A549 (cell line): ENCODE measurements around the gene WBP11.

Experiments
- CEBPB ChIP-seq, 2 experiments: fragments of >200 bp in 1 of 2; sonication (Bioruptor Twin) in 1 of 2; formaldehyde crosslinking in 1 of 2; IDR thresholded peaks; 2 replicates each; pipeline ENCODE4 v1.6.1; 2012 to 2016
- CHD4 ChIP-seq: fragments of 200-600 bp; sonication (generic); IDR thresholded peaks from 2 replicates; pipeline ENCODE4 v1.6.1; 2016; ENCODE audit warnings: antibody characterized with exemption, mild to moderate bottlenecking, borderline replicate concordance
- EP300 ChIP-seq, 2 experiments: fragments of >200 bp; sonication (Bioruptor Twin); formaldehyde crosslinking; IDR thresholded peaks; 2 replicates in 1 of 2; 3 replicates in 1 of 2; pipeline ENCODE4 v1.6.1; 2016 to 2017
- HDAC2 ChIP-seq: fragments of 200-600 bp; sonication (generic); IDR thresholded peaks from 2 replicates; pipeline ENCODE4 v1.6.1; 2016
- KDM1A ChIP-seq: fragments of 200-600 bp; sonication (generic); IDR thresholded peaks from 2 replicates; pipeline ENCODE4 v1.6.1; 2016; ENCODE audit warnings: low read depth, mild to moderate bottlenecking
- SMC3 ChIP-seq: fragments of >200 bp; sonication (Bioruptor Twin); formaldehyde crosslinking; IDR thresholded peaks from 3 replicates; pipeline ENCODE4 v1.6.1; 2018; ENCODE audit warnings: inconsistent platforms
- TP53 ChIP-seq: fragments of 250-450 bp; sonication (Bioruptor Pico); IDR thresholded peaks from 2 replicates; pipeline ENCODE4 v1.5.0; 2021; ENCODE audit warnings: mild to moderate bottlenecking, moderate library complexity

DNA sequence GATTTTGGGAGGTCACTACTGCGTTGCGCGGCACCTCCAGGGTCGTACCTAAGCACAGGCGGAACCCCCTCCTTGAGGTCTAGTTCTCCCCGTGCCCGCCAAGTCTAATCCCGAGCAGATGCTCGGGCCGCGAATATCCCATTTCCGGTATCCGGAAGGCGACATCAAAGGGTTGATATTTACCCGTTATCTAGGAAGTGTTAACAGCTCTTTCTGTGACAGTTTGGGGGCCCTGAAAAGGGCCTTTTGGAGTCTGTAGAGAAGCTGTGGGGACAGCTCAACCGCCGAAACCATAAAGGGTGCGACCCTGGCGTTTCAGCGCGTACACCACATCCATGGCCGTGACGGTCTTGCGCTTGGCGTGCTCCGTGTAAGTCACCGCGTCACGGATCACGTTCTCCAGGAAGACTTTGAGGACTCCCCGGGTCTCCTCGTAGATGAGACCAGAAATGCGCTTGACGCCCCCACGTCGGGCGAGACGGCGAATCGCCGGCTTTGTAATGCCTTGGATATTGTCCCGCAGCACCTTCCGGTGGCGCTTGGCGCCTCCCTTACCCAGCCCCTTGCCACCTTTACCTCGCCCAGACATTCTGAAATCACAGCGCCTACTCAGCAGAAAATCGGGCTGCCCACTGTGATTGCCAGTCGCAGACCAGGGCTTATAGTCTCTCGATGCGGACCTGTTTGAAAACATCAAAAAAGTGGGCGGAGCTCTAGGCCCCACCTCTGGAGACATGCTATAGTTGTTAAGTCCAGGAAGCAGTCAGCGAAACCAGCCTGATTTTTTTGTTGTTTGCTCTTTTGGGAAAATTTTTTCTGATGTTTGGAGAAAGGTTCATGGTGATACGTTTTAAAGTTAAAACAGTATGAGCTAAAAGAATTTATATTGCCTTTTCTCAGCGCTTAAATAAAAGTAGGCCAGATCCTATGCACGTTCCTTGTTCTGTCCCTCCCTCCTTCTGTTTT, 32.5 kb downstream of the WBP11 start:
- TF ChIP-seq CHD4 (no peak), SMC3 (no peak), CEBPB (IDR thresholded peaks at IDR 0.05) (no peak), KDM1A (no peak), TP53 (CRISPR knock-in tag) (peak; percentile 88; the same call in 1 of the 2 replicates), HDAC2 (no peak), EP300 (IDR thresholded peaks at IDR 0.05) (peak; percentile 43 to 50; a peak in 2 of 5 replicates)
